Right lung (tissue), 5 donors: ENCODE data around the gene HECTD3. TPM values are rescaled to one million over a fixed set of nuclear protein-coding genes. Genes with fewer than 3 reads are reported as not detected.
"Not testable (repeated sequence)": the region's sequence is repeated elsewhere in the genome, so short reads cannot be mapped to it uniquely, and the experiment has no call there.

Experiments used
- DNase-seq, 2 donors: peaks; one replicate each; pipeline ENCODE4 v3.0.0-alpha.2; 2013
- polyA plus RNA-seq, 5 donors: library from polyadenylated mRNA; unstranded; fragments of 120-200 nt; gene quantifications; one replicate each; pipeline versions ENCODE4 v1.2.1 to v1.2.3, GENCODE V29; 2013; ENCODE audit warnings: inconsistent platforms in 1 of 5, low replicate concordance in 1 of 5; ENCODE audit not compliant: insufficient read length in 5 of 5, insufficient read depth in 1 of 5

HECTD3 gene
- polyA plus RNA-seq, 5 donors, result 27.6 to 33.1 (median 32.2) TPM

DNA sequence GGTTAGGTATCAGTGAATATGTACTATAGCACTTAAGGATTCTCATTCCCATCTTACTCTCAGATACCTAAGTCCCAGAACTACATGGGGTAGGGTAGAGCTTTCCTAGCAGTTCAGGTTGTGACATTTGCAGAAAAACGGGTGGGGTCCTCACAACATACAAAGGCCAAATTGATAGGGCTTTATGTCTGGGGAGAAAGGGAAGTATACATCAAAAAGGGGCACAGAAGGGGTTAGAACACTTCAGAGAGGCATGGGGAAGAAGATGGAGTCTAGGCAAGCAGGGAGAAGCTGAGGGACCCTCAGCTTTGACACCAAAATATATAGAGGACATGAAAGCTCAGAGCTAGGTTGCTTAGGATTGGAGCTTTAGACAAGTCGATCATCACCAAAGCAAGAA is 4.6 kb upstream of the HECTD3 start:
- no peak for DNase-seq

DNA sequence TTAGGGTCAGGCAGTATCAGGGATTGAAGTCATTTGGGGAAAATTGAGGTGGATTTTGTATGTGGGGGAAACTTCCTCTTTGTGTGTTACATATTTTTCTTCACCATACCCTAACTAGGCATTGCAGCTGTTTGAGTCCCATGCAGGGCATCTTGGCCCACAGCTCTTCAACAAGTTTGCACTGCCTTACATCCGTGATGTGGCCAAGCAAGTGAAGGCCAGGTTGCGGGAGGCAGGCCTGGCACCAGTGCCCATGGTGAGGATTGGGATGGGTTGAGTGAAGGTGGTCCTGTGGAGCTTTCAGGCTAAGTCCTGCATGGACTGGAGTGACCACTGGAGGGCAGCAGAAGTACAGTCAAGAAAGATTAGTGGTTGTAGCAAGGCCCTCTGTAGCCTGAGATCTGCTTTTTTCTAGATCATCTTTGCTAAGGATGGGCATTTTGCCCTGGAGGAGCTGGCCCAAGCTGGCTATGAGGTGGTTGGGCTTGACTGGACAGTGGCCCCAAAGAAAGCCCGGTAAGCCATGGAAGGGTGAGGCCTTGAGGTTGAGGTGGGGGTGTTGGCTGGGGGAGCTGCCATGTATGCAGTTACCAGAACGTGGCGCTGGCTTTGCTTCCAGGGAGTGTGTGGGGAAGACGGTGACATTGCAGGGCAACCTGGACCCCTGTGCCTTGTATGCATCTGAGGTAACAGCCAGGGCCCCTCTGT is 3.4 kb upstream of the HECTD3 start:
- peak; percentile 63 to 79 for DNase-seq

DNA sequence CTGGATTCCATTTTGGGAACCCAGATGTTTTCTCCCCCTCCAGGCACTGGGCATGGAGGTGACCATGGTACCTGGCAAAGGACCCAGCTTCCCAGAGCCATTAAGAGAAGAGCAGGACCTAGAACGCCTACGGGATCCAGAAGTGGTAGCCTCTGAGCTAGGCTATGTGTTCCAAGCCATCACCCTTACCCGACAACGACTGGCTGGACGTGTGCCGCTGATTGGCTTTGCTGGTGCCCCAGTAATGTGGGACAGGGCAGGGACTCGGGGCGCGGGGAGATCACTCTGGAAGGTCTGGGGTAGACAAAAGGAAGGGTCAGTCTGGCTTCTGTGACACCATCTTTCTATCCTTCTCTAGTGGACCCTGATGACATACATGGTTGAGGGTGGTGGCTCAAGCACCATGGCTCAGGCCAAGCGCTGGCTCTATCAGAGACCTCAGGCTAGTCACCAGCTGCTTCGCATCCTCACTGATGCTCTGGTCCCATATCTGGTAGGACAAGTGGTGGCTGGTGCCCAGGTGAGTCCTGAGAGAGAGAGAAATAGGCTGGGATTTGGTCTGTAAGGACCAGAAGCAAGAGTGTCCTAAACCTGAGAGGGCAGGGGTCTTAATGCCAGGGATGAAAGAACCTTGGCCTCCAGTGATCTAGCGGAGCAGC is 2.6 kb upstream of the HECTD3 start:
- DNase-seq, result no peak

DNA sequence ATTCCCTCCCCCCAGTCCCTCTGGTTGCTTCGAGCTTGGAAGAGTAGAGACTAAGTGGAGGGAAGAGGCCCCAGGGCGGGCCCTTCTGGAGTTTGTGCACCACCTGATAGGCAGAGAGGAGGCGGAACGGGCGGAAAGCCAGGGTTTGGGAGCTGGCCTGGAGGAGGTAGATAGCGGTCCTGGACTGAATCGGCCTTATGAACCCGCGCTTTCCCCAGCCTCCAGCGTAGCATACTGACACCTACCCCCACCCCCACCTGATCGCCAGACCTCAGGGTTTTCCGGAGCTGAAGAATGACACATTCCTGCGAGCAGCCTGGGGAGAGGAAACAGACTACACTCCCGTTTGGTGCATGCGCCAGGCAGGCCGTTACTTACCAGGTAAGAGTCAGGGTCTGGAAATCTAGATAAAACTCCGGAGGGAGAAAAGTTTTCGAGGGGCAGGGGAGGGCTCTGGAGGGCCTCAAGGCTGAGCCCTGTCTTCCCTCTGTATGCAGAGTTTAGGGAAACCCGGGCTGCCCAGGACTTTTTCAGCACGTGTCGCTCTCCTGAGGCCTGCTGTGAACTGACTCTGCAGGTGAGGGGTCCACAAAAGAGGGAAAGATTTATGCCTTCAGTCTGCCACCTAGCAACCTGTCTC is 1.6 kb upstream of the HECTD3 start:
- DNase-seq, result peak; percentile 21 to 29

DNA sequence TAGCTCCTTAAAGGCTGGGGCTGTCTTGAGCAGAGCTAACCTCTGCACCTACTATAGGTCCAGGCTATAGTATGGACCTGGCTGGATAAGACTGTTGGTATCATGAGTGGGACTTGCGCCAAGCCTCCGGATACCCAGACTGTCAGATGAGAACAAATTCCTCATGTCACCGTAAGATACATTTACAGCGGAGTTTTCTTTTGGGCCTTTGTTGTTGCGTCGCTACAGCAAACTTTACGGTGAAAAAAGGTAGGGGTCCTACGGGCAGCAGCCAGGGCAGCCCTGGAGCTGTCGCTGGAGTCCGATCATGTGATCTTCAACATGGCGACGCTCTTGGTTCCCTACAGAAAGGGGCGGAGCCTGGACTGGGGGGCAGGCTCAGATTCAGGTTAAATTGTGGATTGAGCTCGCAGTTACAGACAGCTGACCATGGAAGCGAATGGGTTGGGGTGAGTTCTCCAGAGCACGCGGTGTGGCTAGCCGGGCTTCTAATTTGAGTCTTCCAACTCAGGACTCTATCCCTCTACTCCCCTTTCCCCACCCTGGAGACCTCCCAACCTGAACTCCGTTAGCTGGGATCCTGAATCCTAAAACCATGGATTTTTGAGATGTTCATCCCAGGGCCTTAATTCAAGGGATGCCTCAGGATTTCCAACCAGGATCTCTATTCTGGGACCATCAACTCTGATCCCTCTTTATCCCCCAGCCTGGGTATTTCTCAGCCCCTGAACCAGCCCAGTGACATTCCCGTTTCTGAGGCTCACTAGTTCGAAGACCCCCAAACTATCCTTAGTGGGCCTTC is 914 bp upstream of the HECTD3 start, which contains the start of gene UROD:
Gene UROD (plus strand): TSS at position 418 of the 802 bp plus-strand sequence. CDS start 12 bp downstream, at position 430.
- peak; percentile 91 to 93 for DNase-seq

DNA sequence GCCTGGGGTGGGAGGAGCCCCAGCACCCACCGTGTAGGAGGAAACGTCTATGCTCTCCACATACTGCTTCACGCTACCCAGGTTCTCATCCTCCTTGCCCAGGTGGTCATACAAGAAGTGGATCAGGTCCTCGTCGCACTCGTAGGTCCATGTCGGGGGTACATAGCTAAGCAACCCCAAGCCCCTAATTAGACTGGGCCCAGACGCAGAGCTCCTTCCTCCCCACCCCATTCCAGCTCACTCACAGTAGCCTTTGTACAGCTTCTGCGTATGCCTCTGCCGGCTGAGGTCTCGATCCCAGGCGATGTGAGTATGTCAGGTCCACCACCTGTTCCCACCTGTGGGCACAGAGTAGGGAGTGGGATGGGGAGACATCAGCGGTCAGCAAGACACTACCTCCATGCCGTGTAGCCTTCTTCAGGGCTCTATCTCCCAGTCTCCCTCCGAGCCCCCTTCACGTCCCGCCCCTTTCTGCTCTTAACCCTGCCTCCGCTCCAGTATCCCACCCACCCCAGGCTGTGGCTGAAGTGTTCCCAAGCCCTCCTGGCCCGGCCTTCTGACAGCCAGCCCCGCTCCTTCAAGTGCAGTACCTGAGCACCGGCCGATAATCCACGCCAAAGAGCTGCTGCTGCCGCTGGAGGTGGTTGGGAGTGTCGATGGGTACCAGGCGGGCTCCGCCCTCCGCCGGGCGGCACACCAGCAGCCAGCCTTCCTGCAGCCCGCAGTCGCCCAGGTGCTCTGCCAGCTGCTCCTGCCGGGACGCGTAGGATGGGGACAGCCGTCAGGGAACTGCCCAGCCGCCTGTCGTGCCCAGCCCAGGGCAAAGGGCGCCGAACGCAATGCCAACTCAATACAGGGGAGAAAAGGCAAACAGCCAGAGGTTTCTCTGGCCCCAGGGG is 919 bp downstream of the HECTD3 start:
- peak in 1 of 2 donors; percentile 8 for DNase-seq

DNA sequence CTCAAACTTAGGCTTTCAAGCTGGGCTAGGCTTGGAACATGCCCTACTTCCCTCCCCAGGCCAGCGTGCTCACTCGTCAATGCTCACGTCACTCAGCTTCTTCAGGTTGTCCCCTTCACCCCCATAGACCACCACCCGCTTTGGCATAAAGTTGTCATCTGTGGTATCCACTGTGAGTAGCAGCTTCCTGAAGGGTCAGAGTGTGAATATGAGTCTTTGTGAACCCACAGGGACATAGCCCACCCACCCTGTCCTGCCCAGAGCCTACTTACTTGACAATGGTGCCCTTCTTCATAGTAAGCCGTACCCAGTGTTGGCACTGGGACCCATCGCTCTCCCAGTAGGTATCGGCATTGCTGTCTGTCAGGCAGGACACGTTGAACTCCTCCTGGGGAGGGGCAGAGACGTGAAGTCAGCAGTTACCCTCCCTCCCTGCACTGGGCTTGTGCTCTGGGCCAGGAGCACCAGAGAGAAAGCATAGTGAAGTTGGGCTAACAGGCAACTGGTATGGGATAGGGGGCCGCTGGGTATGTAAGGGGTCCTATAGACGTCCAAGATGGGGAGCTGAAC is 1.7 kb downstream of the HECTD3 start:
- no peak for DNase-seq

DNA sequence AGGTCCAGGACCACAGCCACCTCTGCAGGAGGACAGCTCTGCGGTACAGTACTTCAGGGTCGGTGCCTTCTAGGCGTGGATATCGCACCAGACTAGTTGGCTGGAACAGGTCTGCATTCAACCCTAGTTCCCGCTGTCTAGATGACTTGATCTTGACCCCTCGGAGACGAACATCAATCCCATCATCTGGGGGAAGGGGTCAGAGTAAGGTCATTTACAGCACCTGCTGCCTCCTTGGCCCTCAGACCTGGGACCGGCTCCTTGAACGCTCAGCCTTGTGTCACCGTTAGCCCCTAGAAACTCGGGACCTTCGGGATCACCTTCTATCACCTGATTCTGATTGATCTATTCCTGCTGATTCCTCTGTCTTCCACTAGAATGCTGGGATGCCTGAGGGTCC is 2.6 kb downstream of the HECTD3 start:
- DNase-seq, result no peak

DNA sequence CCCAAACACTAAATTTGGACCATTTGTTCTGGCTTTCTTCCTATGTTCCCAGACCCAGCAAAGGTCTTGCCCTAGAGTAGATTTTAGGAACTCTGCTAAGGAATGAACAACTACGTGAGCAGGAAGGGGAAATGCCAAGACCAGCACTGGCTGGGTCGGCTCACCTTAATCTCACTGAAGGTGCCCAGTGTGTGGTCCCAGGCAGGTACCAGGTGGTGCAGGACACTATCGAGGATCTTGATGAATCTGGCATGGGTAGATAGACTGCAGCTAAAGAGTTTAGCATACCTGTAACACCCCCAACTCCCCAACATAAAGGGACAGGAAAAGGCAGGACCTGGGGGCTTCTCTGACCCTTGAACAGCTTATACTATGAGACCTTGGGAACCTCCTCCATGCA is 3.0 kb downstream of the HECTD3 start:
- DNase-seq, result no peak

DNA sequence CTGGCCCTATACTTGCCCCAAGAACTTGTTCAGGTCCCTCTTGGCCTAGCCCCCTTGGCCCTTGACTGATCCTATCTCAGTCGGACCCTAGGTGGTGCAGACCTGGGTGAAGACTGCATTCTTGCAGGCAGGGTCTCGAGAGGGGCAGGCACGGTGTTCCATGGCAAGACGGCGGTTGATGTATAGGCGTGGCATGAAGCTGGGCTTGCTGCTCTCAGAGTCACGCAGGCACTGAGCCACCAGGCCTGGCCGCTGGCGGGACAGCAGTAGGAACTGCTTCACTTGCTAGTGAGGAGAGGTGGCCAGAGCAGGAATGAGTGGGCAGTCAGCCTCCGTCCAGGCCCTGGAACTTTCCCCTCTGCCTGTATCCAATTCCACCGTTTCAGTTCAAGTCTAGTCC is 3.8 kb downstream of the HECTD3 start:
- no peak for DNase-seq

DNA sequence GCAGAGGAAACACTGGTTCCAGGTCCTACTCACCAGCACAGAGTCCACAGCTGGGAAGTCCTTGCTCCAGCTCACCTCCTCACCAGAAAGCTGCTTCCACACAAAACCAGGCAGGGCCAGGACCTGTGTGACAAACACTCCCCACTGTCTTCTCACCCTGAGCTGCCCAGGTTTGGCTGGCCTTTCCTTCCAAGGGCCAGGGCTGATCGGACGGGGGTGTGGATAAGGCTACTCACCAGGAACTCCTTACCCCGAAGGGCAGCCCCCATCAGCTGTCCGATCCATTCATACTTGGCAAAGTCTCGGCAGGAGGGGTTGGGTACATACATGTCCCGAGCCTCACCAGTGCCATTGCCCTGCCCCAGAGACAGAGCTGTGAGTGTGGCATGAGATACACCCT is 5.4 kb downstream of the HECTD3 start:
- no peak for DNase-seq

DNA sequence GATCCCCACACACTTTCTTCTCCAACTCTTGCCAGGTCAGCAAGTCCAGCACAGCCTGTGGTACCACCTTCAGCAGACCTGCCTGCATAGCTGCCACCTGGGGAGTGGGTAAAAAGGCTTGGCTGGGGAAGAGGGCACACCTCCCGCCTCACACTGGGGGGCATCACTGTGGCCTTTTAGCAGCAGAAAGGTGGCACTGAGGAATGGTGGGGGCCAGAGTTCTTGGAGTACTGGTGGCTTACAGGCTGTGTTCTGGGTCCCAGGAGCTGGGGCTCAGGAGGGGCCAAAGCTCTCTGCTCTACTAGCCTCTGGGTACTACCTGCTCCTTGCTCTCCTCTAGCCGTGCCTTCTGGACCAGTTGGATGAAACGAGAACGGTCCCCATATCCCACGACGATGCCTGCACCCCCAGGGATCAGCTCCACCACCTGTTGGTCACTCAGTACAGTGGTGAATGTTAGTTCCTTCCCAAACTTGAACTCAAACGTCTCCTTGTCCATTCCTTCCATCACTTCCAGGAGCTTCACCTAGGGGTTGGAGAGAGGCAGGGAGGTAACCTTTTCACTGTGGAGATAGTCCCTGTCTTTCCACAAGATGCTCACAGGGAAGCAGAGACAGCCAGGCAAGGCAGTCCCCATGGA is 6.7 kb downstream of the HECTD3 start:
- DNase-seq, result no peak

DNA sequence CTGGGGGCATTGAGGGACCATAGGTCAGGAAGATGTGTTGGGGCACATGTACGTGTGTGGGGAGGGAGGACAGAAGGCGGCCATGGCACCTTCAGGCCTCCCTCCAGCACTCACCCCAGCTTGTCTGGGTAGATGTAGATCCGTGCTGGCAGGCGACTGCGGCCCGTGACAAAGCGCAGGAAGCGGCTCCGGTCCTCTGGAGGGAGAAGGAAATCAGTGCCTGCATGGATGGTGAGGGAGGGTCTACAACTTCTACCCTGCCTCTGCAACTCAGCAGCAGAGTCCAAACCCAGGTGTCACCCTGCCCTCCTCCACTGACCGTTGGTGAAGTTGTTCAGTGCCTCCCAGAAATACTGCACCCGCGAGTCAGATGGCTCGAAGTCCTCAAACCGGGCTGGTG is 7.4 kb downstream of the HECTD3 start:
- no peak for DNase-seq

DNA sequence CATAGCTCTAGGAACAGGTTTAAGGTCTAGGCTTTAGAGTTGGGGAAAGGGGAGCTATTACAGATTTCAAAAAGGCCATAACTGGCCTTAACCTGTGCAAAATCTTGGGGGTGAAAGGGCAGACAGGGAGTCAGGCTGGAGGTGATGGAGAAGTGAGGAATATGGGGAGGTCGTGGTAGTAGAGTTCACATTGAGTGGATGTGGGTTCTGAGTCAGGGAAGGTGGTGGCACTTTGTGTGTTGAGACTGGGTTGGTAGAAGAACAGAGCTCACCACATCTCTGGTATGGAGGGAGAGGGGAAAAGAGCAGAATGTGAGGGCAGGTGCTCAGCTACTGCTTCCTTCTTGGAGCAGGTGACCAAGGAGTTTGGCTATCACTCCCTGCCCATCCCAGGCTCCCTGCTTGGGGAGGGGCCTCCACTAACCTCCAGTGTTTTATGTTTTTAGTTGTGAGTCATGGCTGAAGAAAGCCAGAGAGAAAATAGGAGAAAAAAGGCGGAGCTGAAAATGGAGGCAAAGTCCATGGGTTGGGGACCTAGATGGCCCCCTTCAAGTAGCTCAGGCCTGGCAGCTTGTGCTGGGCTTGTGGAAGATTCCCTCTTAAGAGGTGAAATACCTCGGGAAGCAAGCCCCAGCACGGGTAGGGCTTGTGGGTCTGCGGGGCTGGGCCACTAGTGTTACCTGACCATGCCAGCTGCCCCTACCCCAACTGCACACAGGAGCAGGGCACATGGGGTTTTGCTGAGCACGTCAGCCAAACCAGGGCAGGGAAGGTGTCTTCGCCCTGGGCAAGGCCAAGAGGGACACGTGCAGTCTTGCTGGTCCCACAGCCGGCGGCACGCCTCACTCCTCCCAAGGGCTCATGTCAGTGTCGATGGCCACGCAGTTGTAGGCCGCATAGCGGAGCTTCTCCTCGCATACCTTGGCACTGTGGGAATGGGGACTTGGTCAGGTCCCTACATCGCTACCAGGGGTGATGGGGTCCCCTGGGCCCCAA is 8.2 kb downstream of the HECTD3 start:
- no peak for DNase-seq

DNA sequence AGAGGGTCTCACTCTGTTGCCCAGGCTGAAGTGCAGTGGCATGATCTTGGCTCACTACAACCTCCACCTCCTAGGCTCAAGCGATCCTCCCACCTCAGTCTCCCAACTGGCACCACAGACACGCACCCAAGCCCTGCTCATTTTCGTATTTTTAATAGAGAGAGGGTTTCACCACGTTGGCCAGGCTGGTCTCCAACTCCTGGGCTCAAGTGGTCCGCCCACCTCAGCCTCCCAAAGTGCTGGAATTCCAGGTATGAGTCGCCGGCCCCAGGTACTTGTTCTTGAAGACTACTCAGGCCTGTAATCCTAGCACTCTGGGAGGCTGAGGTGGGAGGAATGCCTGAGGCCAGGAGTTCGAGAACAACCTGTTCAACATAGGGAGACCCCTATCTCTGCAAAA is 9.5 kb downstream of the HECTD3 start:
- not testable (repeated sequence) for DNase-seq

DNA sequence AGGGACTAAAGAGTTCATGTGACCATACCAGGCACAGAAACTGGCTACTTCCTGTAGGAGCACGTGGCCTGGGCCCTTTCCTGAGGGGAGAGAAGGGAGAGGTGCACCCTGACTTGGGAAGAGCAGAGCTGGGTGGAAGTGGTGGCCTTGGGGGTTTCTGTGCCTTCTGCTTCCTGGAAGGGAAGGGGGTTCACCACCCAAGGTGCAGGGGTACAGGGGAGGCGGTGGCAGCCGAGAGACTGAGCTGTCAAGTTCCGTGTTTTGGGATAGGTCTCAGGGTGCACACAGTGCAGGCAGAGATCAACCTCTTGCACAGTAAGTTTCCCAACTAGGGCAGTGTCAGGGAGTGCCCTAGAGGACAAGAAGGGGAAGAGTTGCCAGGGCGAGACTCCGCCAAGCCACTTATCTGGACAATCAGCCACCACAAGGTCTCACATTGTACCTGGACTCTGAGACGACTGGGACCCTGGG is 10.1 kb downstream of the HECTD3 start:
- DNase-seq, result no peak

DNA sequence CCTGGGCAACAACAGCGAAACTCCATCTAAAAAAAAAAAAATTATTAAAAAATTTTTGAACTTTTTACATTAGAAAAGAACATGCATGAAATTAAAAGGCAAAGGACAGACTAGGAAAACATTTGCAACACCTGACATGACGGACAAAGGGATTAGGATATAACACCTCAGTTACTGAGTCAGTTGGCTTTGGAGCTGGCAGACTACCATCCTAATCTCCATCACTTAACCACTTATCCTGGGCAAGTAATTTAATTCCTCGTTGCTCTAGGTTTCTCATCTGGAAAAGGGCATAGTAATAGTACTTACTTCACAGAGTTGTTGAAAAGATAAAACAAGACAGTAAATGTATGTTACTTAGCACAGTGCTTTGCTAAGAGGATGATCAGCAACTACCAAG is 11.9 kb downstream of the HECTD3 start:
- no peak for DNase-seq

DNA sequence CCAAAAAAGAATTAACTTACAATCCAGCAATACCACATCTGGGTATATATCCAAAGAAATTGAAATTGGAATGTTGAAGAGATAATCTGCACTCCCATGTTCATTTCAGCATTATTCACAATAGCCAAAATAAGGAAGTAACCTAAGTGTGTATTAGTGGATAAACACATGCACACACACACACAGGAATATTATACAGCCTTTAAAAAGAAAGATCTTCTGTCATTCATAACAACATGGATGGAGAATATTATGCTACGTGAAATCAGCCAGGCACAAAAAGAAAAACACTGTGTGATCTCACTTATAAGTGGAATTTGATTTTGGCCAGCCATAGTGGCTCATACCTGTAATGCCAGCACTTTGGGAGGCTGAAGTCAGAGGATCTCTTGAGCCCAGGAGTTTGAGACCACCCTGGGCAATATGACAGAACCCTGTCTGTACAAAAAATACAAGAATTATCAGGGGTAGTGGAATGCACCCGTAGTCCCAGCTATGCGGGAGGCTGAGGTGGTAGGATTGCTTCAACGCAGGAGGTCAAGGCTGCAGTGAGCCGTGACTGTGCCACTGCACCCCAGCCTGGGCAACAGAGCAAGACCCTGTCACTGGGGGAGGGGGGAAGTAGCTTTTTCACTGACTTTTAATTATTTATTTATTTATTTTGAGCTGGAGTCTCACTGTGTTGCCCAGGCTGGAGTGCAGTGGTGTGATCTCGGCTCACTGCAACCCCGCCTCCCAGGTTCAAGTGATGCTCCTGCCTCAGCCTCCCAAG is 15.5 kb downstream of the HECTD3 start:
- DNase-seq, result no peak
